Prostate gland (tissue), 2 donors: ENCODE results near the gene TLE5.

ENCODE experiments used
- POLR2A ChIP-seq: fragments of 450-650 bp; IDR thresholded peaks from one replicate; pipeline ENCODE4 v1.6.1; 2016; ENCODE audit warnings: antibody characterized with exemption, mild to moderate bottlenecking
- TF ChIP-seq, protein P1 (sequence below), 4 experiments: fragments of 200-600 bp in 2 of 4; fragments of 450-650 bp in 2 of 4; sonication (generic) in 2 of 4; IDR thresholded peaks; 1 replicate in 3 of 4; 2 replicates in 1 of 4; pipeline ENCODE4 v1.5.1; 2016 to 2019; ENCODE audit warnings: antibody characterized with exemption in 4 of 4, mild to moderate bottlenecking in 2 of 4, moderate library complexity in 2 of 4

DNA sequence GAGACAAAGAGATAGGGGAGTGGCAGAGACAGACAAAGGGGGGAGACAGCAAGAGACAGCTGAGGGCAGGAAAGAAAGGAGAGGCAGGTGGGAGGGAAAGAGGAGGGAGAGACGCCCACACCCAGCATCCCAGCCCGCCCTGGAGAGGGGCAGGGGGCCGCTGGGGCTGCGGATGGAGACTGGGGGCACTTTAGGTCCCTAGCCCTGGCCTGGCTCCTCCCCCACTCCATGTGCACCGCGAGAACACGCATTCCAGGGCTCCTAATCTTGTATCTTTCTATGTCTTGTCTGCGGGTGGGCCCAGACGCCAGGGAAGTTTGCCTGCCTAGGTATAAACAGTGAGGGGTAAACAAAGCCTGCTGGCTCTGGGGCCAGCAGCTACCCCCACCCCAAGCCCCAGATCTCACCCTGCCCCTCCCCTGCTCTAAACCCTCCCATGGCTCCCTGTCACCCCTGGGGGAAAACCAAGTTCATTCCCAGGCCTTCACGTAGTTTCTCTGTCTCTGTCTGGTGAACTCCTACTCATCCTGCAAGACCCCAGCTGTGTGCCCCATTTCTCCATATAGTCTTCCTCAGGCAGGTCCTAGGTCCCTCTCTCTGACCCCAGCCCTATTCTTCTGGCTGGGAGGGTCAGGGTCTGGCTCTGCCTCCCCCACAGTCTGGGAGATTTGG is 5.7 kb downstream of the TLE5 start:
- TF ChIP-seq, protein P1, sequence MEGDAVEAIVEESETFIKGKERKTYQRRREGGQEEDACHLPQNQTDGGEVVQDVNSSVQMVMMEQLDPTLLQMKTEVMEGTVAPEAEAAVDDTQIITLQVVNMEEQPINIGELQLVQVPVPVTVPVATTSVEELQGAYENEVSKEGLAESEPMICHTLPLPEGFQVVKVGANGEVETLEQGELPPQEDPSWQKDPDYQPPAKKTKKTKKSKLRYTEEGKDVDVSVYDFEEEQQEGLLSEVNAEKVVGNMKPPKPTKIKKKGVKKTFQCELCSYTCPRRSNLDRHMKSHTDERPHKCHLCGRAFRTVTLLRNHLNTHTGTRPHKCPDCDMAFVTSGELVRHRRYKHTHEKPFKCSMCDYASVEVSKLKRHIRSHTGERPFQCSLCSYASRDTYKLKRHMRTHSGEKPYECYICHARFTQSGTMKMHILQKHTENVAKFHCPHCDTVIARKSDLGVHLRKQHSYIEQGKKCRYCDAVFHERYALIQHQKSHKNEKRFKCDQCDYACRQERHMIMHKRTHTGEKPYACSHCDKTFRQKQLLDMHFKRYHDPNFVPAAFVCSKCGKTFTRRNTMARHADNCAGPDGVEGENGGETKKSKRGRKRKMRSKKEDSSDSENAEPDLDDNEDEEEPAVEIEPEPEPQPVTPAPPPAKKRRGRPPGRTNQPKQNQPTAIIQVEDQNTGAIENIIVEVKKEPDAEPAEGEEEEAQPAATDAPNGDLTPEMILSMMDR (IDR thresholded peaks at IDR 0.05), result no peak
- no peak for TF ChIP-seq POLR2A
